GM18858 (cell line): ENCODE data around the gene STK32B.
"Not testable (repeated sequence)": the region's sequence is repeated elsewhere in the genome, so short reads cannot be mapped to it uniquely, and the experiment has no call there.

Source experiments
- ATAC-seq: cut with Tn5 transposase; IDR thresholded peaks from one replicate; pipeline ENCODE4 v1.9.1; 2021; ENCODE audit not compliant: unreplicated experiment

The STK32B gene

GRCh38 chr4:5250536-5250935 is 199.3 kb downstream of the STK32B start:
- ATAC-seq: not testable (repeated sequence)

- ATAC-seq: no peak
These were observed 205.1 kb downstream of the STK32B start for GRCh38 chr4:5256421-5256820.

GRCh38 chr4:5257086-5257485 is 205.8 kb downstream of the STK32B start:
- ATAC-seq: no peak

GRCh38 chr4:5259471-5259870 is 208.2 kb downstream of the STK32B start:
- no peak for ATAC-seq

- no peak for ATAC-seq
These were observed 208.8 kb downstream of the STK32B start for GRCh38 chr4:5260121-5260520.

GRCh38 chr4:5261866-5262265 is 210.6 kb downstream of the STK32B start:
- ATAC-seq: no peak

GRCh38 chr4:5266991-5267390 is 215.7 kb downstream of the STK32B start:
- ATAC-seq: no peak

GRCh38 chr4:5267408-5267807 is 216.1 kb downstream of the STK32B start:
- no peak for ATAC-seq

GRCh38 chr4:5276475-5277075 is 225.3 kb downstream of the STK32B start:
- no peak for ATAC-seq

- no peak for ATAC-seq
These were observed 225.8 kb downstream of the STK32B start for GRCh38 chr4:5277079-5277478.

- ATAC-seq: no peak
These were observed 226.9 kb downstream of the STK32B start for GRCh38 chr4:5278213-5278612.

GRCh38 chr4:5280069-5280468 is 228.8 kb downstream of the STK32B start:
- ATAC-seq: not testable (repeated sequence)

- ATAC-seq: no peak
These were observed 229.5 kb downstream of the STK32B start for GRCh38 chr4:5280828-5281227.

GRCh38 chr4:5283837-5284236 is 232.6 kb downstream of the STK32B start:
- no peak for ATAC-seq

GRCh38 chr4:5284517-5284916 is 233.2 kb downstream of the STK32B start:
- ATAC-seq: no peak

GRCh38 chr4:5292101-5292500 is 240.8 kb downstream of the STK32B start:
- ATAC-seq: no peak

GRCh38 chr4:5298000-5298787 is 246.9 kb downstream of the STK32B start:
- not testable (repeated sequence) for ATAC-seq

GRCh38 chr4:5300283-5300682 is 249.0 kb downstream of the STK32B start:
- no peak for ATAC-seq

GRCh38 chr4:5307928-5308327 is 256.6 kb downstream of the STK32B start:
- no peak for ATAC-seq

GRCh38 chr4:5322321-5322720 is 271.0 kb downstream of the STK32B start:
- no peak for ATAC-seq

- ATAC-seq: no peak
These were observed 279.2 kb downstream of the STK32B start for GRCh38 chr4:5330339-5330989.

GRCh38 chr4:5337731-5338130 is 286.5 kb downstream of the STK32B start:
- no peak for ATAC-seq
